NCI-H1048 (cell line): ENCODE results near the gene ARHGAP28.
"Not testable (repeated sequence)": the region's sequence is repeated elsewhere in the genome, so short reads cannot be mapped to it uniquely, and the experiment has no call there.

Experiments
- DNase-seq: peaks from one replicate; lab custom pipeline; 2025; lab: John Stamatoyannopoulos, UW

Gene ARHGAP28

GRCh38 chr18:6776188-6776587, 46.7 kb downstream of the ARHGAP28 start:
- DNase-seq: no peak

- no peak for DNase-seq
These were observed 48.0 kb downstream of the ARHGAP28 start for GRCh38 chr18:6777509-6777908.

- DNase-seq: no peak
These were observed 49.1 kb downstream of the ARHGAP28 start for GRCh38 chr18:6778459-6779247.

- DNase-seq: no peak
These were observed 51.7 kb downstream of the ARHGAP28 start for GRCh38 chr18:6781142-6781714.

GRCh38 chr18:6781796-6782195, 52.3 kb downstream of the ARHGAP28 start:
- DNase-seq: peak; percentile 29

GRCh38 chr18:6782861-6783260, 53.3 kb downstream of the ARHGAP28 start:
- DNase-seq: no peak

GRCh38 chr18:6784046-6784445, 54.5 kb downstream of the ARHGAP28 start:
- DNase-seq: no peak

GRCh38 chr18:6785001-6785400, 55.5 kb downstream of the ARHGAP28 start:
- no peak for DNase-seq

GRCh38 chr18:6785411-6785810, 55.9 kb downstream of the ARHGAP28 start:
- no peak for DNase-seq

- no peak for DNase-seq
These were observed 62.9 kb downstream of the ARHGAP28 start for GRCh38 chr18:6792391-6792790.

GRCh38 chr18:6793455-6793854, 63.9 kb downstream of the ARHGAP28 start:
- DNase-seq: no peak

GRCh38 chr18:6793986-6794385, 64.5 kb downstream of the ARHGAP28 start:
- DNase-seq: no peak

GRCh38 chr18:6795307-6795706, 65.8 kb downstream of the ARHGAP28 start:
- DNase-seq: no peak

GRCh38 chr18:6796511-6796910, 67.0 kb downstream of the ARHGAP28 start:
- DNase-seq: no peak

- no peak for DNase-seq
These were observed 67.7 kb downstream of the ARHGAP28 start for GRCh38 chr18:6797171-6797570.

- DNase-seq: no peak
These were observed 69.4 kb downstream of the ARHGAP28 start for GRCh38 chr18:6798896-6799295.

- DNase-seq: not testable (repeated sequence)
These were observed 70.8 kb downstream of the ARHGAP28 start for GRCh38 chr18:6800309-6800708.

GRCh38 chr18:6807515-6808257, 78.2 kb downstream of the ARHGAP28 start:
- no peak for DNase-seq

- no peak for DNase-seq
These were observed 80.7 kb downstream of the ARHGAP28 start for GRCh38 chr18:6810191-6810590.

- DNase-seq: no peak
These were observed 82.3 kb downstream of the ARHGAP28 start for GRCh38 chr18:6811816-6812215.

- no peak for DNase-seq
These were observed 85.4 kb downstream of the ARHGAP28 start for GRCh38 chr18:6814882-6815425.

- no peak for DNase-seq
These were observed 86.6 kb downstream of the ARHGAP28 start for GRCh38 chr18:6816154-6816553.

GRCh38 chr18:6819332-6819731, 89.8 kb downstream of the ARHGAP28 start:
- DNase-seq: no peak
